MM.1S (cell line): ENCODE measurements around the gene ANKS1B.

Experiments used
- CTCF ChIP-seq: fragments of 300-600 bp; sonication (generic); IDR thresholded peaks from 2 replicates; pipeline ENCODE4 v1.5.1; 2016; ENCODE audit warnings: antibody characterized with exemption, low read length, mixed read lengths
- EZH2 ChIP-seq: fragments of 300-600 bp; sonication (generic); optimal IDR thresholded peaks from 2 replicates; pipeline ENCODE3; 2017; ENCODE audit warnings: low read depth, mild to moderate bottlenecking, antibody characterized with exemption, low read length, mixed read lengths
- EZH2phosphoT487 ChIP-seq: fragments of 300-600 bp; sonication (generic); IDR thresholded peaks from 2 replicates; pipeline ENCODE4 v1.6.1; 2018; ENCODE audit warnings: antibody characterized with exemption, low read length

- no peak for TF ChIP-seq CTCF
- TF ChIP-seq EZH2, result no peak
- no peak for TF ChIP-seq EZH2phosphoT487
Measured at GRCh38 chr12:98767248-98767647, 1217.5 kb downstream of the ANKS1B start.
